SK-MEL-5 (cell line): ENCODE data around the gene MAN2A2. TPM values are rescaled to one million over a fixed set of nuclear protein-coding genes. Genes with fewer than 3 reads are reported as not detected.
A peak's percentile ranks its signal among the peaks of the same experiment; 100 is the strongest.
"Not testable (repeated sequence)": the region's sequence is repeated elsewhere in the genome, so short reads cannot be mapped to it uniquely, and the experiment has no call there.

Experiments
- DNase-seq: peaks from one replicate; pipeline ENCODE4 v3.0.0-alpha.2; 2016; ENCODE audit warnings: low read depth, low spot score
- in situ Hi-C: cut with HindIII; loops from 2 replicates; pipeline ENCODE4 v1.10.0; 2016; ENCODE audit warnings: low sequenced_read_pairs, high pct_unique_total_duplicates, low pct_unique_long_range_greater_than_20kb
- total RNA-seq: library from RNA; depleted of rRNA; stranded (reverse); fragments of >200 nt; shearing (Covaris generic); gene quantifications from 2 replicates; pipeline ENCODE4 v1.2.3, GENCODE V29; 2014

MAN2A2 gene
- total RNA-seq, 1 experiment from 2014 or later, result 4.7 TPM

DNA sequence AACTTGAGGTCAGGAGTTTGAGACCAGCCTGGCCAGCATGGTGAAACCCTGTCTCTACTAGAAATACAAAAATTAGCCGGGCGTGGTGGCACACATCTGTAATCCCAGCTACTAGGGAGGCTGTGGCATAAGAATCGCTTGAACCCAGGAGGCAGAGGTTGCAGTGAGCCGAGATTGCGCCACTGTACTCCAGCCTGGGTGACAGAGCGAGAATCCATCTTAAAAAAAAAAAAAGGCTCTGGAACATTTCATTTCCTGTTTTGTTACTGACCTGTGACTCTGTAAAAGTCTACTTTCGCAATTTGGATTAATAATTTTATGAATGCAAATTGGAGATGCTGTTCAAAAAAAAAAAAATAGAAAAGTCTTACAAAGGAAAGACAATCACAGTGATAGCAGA is 25.0 kb downstream of the MAN2A2 start:
- in situ Hi-C loops, DNase-seq: not testable (repeated sequence)

DNA sequence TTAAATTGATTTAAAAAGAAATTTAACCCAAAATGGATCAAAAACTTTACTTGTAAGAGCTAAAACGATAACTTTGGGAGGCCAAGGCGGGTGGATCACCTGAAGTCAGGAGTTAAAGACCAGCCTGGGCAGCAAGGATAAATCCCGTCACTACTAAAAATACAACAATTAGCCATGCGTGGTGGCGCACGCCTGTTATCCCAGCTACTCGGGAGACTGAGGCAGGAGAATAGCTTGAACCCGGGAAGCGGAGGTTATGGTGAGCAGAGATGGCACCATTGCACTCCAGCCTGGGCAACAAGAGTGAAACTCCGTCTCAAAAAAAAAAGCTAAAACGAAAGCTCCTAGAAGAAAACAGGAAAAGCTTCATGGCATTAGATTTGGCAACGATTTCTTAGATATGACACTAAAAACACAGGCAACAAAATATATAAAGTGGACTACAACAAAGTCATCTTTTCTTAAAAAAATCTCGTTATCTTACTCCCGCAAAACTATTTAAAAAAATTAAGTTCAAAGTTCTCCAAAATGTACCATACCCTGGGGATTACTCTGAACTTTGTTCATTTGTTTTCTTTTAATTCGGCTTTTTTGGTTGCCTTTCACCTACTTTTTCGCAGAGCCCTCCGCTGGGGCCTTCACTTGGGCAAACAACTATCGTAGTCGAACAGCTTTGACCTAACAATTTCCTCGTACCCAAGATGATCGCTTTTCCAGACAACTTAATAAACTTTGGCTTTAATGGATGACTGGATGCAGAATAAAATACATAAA is 26.3 kb downstream of the MAN2A2 start:
- DNase-seq, result no peak
- in situ Hi-C loops, result no loop called here

DNA sequence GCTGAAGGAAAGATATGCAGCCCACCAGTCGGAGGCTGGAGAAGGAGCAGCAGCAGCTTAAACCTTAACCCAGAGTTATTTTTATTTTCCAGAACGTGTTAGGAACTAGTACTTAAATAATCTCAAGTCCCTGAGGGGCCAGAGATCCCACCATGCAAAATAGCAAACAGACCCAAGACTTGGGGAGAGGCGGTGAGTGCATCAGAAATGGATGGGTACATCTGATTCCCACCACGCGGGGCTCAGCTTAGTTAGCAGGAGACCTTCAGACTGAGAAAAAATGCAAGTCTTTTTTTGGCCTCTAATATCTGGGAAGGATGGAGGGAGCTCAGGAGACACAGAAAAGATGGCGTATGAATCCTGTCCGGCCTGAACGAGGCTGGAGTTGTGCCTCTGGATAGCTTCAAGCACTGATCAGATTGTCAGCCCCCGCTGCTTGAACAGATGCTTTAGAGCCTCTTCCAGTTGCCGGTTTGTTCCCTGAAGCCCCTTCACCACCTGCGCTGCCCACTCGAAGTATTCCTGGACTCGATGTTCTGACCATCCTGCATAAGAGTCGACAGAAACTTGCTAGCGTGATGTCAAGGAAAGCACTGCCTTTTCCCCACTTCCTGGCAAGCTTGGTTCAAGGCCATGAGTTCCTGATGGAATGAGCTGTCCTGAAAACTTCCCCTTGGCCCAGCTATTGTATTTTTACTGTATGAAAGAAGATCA is 27.9 kb downstream of the MAN2A2 start:
- in situ Hi-C loops, result no loop called here

DNA sequence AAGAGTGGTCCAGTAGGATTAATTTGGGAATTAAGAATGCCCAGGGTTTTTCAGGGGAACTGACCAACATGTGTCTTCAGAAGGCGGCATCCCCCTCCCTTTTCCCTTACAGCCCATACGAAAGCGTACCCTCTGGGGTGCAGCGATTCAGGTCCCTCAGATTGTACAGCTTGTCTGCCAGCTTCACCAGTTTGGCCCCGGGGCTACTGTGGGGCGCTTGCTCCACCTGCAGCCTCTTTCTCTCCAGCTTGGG is 28.4 kb downstream of the MAN2A2 start:
- DNase-seq, result no peak
- in situ Hi-C loops, result no loop called here

More for the DNA sequence above, 27.9 kb downstream of the MAN2A2 start:
- DNase-seq, result no peak

DNA sequence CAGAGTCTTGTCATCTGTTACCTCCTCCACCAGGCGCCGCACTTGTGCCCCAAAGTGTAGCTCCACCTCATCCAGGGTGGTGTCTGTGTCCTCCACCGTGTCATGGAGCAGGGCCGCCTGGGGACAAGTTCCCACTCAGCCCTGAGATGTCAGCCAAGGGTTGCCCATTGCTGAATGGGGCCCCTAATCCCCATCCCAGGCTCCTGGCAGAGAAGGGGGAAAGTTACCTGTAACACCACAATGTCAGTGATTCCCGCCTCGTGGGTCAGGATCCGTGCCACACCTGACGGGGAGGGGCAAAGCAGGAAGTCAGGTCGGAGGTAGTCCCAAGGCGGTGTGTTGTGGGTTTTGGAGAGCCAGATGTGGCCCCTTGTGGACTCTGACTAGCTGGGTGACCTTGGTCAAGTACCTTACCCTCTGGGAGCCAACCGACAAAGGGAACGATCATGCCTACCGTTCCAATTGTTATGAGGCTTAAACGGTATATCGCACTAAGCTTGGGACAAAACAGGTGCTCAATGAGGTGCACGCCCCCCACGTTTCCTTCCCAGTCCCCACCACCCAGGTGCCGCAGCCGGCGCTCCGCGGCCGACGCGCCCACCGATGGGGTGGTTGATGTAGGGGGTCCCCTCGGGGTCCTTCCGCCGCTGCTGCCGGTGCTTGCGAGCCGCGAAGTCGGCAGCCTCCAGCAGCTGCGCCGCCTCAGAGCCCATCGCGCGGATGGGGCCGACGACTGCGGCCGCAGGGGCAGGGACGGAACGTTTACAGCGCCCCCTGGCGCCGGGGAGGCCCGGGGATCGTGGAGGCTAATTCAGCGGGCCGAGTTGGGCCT is 28.9 kb downstream of the MAN2A2 start, which contains the start of gene HDDC3:
Gene HDDC3 (minus strand): TSS at position 722 of the 832 bp plus-strand sequence. CDS start 9 bp downstream, at position 713.
- in situ Hi-C loops, result no loop called here
- DNase-seq, result peak; percentile 80

DNA sequence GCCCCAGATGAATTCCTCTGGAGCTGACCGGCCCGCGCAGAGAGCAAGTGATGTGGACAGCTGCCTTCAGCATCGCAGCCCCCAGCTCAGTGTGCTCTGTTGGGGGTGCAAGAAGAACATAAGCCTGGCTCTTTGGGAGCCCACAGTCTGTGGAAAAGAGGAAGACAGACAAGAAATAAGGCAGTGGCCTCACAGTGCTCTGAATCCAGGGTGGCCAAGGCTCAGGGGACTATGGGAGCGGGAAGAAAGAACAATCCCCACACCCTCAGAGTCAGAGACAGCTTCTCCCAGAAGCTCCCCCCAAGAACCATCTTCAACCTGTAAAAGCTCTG is 29.5 kb downstream of the MAN2A2 start:
- in situ Hi-C loops, result no loop called here

DNA sequence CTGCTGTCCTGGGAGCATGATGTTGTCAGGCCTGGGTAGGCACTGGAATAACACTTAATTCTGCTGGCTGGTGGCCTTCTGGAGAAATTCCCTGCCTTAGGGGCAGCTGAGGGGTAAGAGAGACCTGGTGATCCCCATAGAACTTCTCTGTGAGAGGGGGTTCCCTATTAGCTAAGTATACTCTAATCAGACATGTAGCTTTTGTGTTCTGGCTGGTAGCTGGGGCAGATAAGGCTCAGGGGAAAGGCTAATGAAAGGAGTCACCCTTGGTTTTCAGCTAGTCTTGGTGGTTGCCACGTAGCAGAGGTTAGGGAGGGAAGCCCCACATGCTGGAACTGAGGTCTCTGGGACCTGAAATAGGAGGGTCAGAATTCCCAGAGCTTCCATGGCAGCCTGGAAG is 30.2 kb downstream of the MAN2A2 start:
- in situ Hi-C loops, result no loop called here
- DNase-seq, result no peak

More for the DNA sequence above, 29.5 kb downstream of the MAN2A2 start:
- no peak for DNase-seq

DNA sequence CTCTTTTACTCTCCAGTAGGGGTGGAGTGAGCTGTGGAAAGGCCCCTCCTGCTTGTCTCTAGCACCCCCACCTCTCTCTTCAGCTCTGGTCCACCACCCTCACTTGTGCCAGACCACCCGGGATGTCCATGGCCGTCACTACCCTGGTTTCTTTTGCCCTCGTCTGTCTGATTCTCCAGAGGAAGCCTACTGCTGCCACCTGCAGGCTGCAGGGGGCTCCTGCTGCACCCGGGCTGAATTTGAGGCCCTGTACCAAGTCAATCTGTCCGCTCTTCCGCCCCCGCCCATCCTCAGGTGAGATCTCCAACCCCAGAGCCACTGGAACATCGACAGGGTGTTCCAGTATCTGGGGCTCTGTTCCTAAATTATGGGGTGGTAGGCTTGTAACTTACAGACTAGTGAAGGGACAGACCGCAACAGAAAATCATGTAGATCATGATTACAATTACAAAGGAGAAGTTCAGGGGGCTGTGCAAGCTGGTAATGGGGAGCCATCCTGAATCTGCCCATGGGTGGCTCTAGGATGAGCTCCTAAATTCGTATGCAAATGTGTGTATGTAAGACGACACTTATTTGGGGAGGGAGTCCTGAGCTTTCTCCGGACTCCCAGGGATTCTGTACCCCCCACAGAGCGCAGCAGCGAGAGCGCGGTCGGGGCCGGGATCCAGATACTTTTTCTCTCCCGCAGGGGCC is 31.3 kb downstream of the MAN2A2 start:
- in situ Hi-C loops, result no loop called here
- DNase-seq, result peak; percentile 86

DNA sequence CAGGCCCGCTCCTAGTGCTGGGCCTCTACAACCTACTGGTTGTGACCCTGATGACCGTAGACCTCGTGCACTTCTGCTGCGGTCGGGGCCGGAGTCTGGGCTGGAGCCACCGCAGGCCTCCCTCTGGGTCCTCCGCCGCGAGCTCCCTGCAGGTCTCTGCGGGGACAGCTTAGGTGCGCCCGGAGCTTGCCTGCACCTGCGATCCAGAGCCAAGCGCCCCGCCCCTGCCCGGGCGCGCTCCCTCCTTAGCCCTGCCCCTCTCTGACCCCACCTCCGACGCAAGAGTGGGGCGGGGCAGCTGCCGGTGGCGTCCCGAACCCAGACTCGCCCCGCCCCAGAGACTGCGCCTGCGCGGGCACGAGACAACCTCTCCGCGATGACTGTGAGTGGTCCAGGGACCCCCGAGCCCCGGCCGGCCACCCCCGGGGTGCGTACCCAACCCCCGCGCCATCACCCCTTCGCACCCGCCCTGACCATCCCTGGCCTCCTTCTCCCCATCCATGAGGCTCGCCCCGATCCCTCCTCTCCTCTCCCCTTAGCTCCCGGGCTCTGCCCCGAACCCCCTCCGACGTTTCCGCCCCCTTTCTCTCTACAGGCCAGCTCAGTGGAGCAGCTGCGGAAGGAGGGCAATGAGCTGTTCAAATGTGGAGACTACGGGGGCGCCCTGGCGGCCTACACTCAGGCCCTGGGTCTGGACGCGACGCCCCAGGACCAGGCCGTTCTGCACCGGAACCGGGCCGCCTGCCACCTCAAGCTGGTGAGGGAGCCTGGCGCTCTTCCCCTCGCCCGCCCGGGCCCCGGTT is 32.0 kb downstream of the MAN2A2 start, which contains the start of gene UNC45A:
Gene UNC45A (plus strand): TSS at position 337 of the 803 bp plus-strand sequence. CDS start 40 bp downstream, at position 377.
- in situ Hi-C loops, result no loop called here
- DNase-seq, result peak; percentile 85

DNA sequence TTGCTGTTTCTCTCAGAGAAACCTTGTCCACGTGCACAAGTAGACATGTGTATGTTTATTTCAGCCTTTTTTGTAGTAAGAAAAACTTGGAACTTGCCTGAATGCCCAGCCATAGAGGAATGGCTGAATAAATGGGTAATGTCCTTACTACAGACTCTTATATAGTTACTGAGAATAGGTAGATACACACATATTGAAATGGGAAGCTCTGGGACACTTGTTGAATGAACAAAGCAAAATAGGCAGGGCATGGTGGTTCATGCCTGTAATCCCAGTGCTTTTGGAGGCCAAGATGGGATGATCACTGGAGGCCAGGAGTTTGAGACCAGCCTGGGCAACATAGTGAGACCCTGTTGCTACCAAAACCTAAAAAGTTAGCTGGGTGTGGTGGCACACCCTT is 33.7 kb downstream of the MAN2A2 start:
- DNase-seq, result no peak
- in situ Hi-C loops, result no loop called here

DNA sequence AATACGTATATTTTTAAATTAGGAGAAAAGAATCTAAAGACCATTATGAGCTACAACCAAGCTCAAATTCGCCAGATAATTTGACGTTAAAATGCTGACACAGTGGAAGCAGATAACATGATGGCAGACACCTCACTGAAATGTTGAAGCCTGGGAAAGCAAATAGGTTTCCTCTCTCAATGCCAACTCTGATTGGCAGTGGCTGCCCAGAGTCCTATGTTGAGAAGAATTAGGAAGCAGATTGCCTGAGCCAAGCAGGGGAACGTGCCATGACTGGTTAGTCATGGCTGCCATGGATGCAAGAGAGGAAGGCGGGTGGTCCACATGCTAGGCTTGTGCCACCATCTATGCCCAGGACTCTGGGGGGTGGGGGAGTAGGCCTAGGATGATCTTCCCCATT is 35.2 kb downstream of the MAN2A2 start:
- in situ Hi-C loops, result no loop called here
- DNase-seq, result no peak

DNA sequence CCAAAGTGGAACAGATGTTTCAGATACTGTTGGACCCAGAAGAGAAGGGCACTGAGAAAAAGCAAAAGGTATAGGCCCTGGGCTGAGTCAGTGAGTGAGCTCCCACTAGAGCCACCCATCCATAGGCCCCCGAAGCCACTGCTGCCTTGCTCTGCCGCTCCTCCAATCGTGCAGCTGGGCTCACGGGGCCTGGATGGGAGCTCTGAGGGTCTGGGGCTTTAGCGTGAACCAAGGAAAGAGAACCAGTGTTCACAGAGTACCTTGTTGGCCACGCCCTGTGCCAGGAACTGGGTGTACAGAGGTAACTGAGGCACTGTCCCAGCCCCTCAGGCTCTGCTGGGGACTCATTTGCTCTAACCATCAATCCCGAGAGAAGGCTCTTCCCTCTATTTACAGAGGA is 36.7 kb downstream of the MAN2A2 start:
- in situ Hi-C loops, result no loop called here
- no peak for DNase-seq

DNA sequence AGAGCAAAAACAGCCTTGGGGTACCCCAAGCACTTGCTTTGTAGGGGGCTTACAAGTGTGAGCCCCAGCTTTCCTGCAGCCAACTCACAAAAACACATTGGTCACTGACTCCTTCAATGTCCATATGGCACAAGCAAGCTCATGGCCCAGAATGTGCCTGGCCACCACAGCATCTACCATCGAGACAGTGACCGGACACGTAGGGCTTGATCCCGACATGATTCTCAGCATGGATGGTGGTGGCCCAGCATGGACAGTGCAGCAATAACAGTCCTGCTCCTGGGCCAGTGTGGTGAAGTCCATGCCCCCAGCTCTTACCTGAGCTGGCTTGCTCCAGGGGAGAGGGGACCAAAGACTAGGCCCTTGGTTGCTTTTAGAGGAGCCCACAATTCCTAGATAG is 37.9 kb downstream of the MAN2A2 start:
- no peak for DNase-seq
- in situ Hi-C loops, result no loop called here

DNA sequence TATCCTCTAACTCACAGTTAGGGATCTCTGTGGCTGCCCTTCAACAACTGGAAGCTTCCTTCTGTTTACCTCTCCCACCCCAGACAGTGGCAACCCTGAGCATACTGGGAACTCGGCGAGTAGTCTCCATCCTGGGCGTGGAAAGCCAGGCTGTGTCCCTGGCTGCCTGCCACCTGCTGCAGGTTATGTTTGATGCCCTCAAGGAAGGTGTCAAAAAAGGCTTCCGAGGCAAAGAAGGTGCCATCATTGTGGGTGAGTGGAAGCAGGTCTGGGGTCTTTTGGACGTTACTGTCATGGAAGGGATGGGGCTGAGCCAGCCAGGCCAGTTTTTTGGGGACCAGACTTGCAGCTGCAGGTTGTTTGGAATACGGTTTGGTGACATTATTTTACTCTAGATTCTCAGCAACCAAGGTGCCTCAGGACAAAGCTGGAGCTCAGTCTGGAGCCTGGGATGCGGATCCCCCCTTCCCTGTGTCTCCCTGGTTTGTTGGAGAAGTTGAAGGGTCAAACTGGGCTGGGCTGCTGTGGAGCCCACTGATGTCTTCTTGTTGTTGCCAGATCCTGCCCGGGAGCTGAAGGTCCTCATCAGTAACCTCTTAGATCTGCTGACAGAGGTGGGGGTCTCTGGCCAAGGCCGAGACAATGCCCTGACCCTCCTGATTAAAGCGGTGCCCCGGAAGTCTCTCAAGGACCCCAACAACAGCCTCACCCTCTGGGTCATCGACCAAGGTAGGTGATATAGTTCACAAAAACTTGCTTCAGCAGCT is 39.4 kb downstream of the MAN2A2 start:
- in situ Hi-C loops, result no loop called here
- DNase-seq, result no peak

DNA sequence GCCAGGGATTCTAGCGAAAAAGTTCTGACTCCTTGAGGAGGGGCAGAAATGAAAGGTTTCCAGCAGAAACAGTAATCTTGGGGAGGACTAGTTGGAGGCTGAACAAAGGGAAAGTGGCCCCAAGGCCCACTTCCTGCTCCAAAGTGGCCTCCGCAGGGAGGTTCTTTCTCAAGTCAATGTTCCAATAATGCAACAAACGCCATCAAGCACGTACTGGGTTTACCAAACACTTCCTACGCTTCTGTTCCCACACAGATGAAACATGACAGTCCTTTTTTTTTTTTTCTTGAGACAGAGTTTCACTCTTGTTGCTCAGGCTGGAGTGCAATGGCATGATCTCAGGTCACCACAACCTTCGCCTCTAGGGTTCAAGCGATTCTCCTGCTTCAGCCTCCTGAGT is 42.0 kb downstream of the MAN2A2 start:
- in situ Hi-C loops, result no loop called here
- DNase-seq, result no peak

DNA sequence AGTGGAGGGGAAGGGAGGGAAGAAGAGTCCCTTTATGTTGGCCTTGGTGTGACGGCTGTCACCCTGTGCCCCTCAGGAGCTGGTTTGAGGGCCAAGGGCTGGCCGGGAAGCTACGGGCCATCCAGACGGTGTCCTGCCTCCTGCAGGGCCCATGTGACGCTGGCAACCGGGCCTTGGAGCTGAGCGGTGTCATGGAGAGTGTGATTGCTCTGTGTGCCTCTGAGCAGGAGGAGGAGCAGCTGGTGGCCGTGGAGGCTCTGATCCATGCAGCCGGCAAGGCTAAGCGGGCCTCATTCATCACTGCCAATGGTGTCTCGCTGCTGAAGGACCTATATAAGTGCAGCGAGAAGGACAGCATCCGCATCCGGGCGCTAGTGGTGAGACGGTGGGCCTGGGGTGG is 43.4 kb downstream of the MAN2A2 start:
- DNase-seq, result no peak
- in situ Hi-C loops, result no loop called here
